ENCODE results near the gene CD5L.

CD5L gene

DNA sequence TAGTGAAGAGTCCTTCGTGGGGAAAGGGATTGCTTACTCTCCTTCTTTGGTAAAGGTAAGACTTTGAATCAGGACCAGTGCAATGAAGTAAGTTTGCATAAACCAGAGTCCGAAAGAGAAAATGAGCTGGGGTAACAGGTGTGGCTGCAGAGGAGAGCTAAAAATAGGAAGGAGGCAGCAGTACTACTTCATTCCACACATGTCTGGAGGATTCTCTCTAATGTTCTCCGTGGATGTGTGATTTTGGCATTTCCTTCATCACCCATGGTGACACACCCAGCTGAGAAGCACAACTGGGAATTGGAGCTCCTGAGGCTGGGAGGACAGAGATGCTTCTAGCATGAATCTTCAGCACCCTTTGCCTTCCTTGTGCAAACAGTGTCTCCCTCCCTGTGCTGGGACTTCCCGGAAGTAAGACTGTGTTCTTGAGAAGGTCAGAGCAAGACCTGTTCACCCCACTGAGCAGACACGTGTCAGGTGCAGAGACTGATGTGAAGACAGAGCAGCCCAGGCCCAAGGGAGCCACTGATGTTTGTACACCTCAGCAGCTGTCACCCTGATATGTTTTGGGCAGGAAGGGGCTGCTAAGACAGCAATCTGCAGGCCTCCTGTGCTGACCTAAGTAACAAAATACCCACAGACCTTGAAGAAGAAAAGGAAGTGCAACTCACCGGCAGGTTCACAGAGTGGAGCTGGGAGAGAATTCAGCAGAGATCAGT lies 35.0 kb downstream of the CD5L start:
- DNase-seq: peak in 1 of 2 donors; percentile 78

DNA sequence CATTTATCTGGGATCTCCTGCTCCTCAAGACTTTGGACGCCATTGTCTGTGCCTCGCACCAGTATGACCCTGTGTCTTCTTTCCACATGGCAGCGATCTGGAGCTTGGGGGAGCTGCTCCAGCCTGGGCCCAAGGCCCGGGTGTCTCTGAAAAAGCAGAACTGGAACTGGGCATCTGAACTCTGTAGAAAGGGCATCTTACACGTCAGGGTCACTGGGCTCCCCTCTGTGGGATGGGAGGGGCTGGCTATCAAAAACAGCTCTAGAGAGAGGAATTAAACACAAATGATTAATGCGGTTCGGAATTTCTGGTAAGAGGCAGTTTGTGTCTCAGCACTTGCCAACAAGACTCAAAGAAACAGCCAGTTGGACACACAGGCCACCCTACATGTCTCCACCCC lies 37.8 kb downstream of the CD5L start:
- DNase-seq: peak in 1 of 2 donors; percentile 32

DNA sequence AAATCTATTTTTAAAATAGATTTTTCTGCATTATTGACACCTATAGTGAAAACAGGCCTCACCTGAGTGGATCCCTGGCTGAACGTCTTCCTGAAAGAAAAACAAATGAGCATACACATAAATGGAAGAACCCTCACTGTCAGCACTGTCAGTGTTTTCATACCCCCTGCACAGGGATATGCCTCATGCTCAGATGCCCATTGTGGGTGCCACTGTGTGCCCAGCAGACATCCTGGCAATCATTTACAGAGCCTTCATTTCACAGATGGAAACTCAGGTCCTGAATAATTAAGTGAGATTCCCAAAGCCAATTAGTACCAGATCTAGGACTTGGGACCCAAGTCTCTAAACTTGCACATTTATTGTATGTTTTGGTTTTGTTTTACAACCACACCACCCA lies 41.6 kb downstream of the CD5L start:
- DNase-seq: no peak

- no peak for DNase-seq
These were observed 43.4 kb downstream of the CD5L start for GRCh38 chr1:157798211-157798610.

- DNase-seq: no peak
These were observed 56.4 kb downstream of the CD5L start for GRCh38 chr1:157785248-157785647.

DNA sequence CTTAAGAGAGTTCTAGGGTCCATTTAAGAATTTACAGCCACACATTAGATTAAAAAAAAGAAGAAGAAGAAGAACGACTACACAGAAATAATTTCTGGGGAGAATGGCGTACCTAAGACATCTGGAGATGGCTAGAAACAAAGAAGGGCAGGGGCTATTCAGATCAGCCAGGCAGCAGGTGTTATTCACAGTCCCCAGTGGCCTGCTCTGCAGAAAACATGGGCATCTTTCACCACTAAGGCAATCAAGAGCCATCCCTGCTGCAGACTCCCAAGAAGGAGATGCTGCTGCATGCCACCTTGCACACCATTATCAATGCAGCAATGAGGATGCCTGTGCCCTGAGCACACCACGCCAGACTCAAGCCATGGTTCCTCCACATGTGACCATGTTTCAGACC lies 56.8 kb downstream of the CD5L start:
- DNase-seq: no peak

GRCh38 chr1:157782931-157783330 lies 58.7 kb downstream of the CD5L start:
- no peak for DNase-seq

DNA sequence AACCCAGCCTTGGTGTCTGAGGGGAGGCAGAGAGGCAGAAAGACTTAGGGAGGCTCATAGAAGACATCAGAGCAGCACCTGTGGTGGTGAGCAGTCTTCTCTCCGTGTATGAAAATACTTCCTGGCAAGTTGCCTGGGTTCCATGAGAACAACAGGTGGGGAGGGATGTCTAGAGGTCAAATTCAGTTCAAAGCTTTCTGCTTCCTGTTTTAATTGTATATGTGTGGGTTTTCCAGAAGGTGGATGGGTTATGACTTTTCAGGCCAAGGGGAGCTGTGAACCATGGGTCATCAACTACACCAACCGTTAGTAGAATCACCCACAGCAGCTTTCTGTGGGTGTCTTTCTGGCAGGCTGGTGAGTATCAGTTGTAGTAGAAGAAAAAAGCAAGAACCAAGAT lies 60.6 kb downstream of the CD5L start:
- no peak for DNase-seq
